GM23338 (cell line): ENCODE results near the gene RICTOR. TPM values are rescaled to one million over a fixed set of nuclear protein-coding genes. Genes with fewer than 3 reads are reported as not detected.

Source experiments
- ATAC-seq: fragments of 200-7000 bp; cut with Tn5 transposase; 3 replicates; pipeline ENCODE4 v1.9.1; 2020
- DNase-seq: peaks from one replicate; pipeline ENCODE4 v3.0.0-alpha.2; 2015; ENCODE audit warnings: low spot score
- H2AFZ ChIP-seq: fragments of 200-600 bp; sonication (generic); 2 replicates; pipeline ENCODE4 v1.8.0; 2016; ENCODE audit warnings: antibody characterized with exemption, mild to moderate bottlenecking, moderate library complexity
- H3F3A ChIP-seq: fragments of 200-600 bp; sonication (generic); replicated peaks from 2 replicates; pipeline ENCODE4 v1.8.0; 2017; ENCODE audit warnings: antibody characterized with exemption, mixed run types, low read depth
- H3K27ac ChIP-seq: fragments of 200-600 bp; sonication (generic); 2 replicates; pipeline ENCODE4 v1.6.1; 2016; ENCODE audit warnings: low read depth
- H3K27me3 ChIP-seq: fragments of 200-600 bp; sonication (generic); 2 replicates; pipeline ENCODE4 v1.8.0; 2016; ENCODE audit warnings: mild to moderate bottlenecking, mixed run types, moderate library complexity; ENCODE audit not compliant: insufficient read depth
- H3K36me3 ChIP-seq: fragments of 200-600 bp; sonication (generic); 2 replicates; pipeline ENCODE4 v1.8.0; 2016; ENCODE audit warnings: mild to moderate bottlenecking; ENCODE audit not compliant: insufficient read depth
- H3K4me1 ChIP-seq: fragments of 200-600 bp; sonication (generic); 2 replicates; pipeline ENCODE4 v1.8.0; 2016; ENCODE audit warnings: mild to moderate bottlenecking, moderate library complexity; ENCODE audit not compliant: insufficient read depth
- H3K4me2 ChIP-seq: fragments of 200-600 bp; sonication (generic); 2 replicates; pipeline ENCODE4 v1.7.1; 2017; ENCODE audit warnings: mixed run types
- H3K4me3 ChIP-seq: fragments of 200-600 bp; sonication (generic); 2 replicates; pipeline ENCODE4 v1.6.1; 2016; ENCODE audit warnings: mixed run types
- H3K79me2 ChIP-seq: fragments of 200-600 bp; sonication (generic); replicated peaks from 2 replicates; pipeline ENCODE4 v1.8.0; 2017; ENCODE audit warnings: mild to moderate bottlenecking; ENCODE audit not compliant: insufficient read depth
- H3K9me2 ChIP-seq: fragments of 200-600 bp; sonication (generic); 2 replicates; pipeline ENCODE4 v1.8.0; 2017; ENCODE audit not compliant: insufficient read depth
- H4K20me1 ChIP-seq: fragments of 200-600 bp; sonication (generic); replicated peaks from 2 replicates; pipeline ENCODE4 v1.8.0; 2017; ENCODE audit warnings: mild to moderate bottlenecking; ENCODE audit not compliant: insufficient read depth
- H3K27ac Mint-ChIP-seq: 2 replicates; pipeline ENCODE4 v1.8.0; 2020; ENCODE audit warnings: inconsistent platforms, mild to moderate bottlenecking, moderate library complexity, mixed read lengths
- H3K27me3 Mint-ChIP-seq: 3 replicates; pipeline ENCODE4 v1.8.0; 2022; ENCODE audit warnings: low read depth, mild to moderate bottlenecking, moderate library complexity, mixed read lengths, inconsistent platforms; ENCODE audit not compliant: insufficient read depth, poor library complexity
- H3K36me3 Mint-ChIP-seq: 3 replicates; pipeline ENCODE4 v1.8.0; 2021; ENCODE audit warnings: low read depth, mild to moderate bottlenecking, inconsistent platforms, moderate library complexity, mixed read lengths
- H3K4me1 Mint-ChIP-seq: 3 replicates; pipeline ENCODE4 v1.8.0; 2020; ENCODE audit warnings: mild to moderate bottlenecking, inconsistent platforms, mixed read lengths
- H3K4me3 Mint-ChIP-seq: 3 replicates; pipeline ENCODE4 v1.8.0; 2021; ENCODE audit warnings: moderate library complexity, mild to moderate bottlenecking, inconsistent platforms, mixed read lengths
- H3K9me3 Mint-ChIP-seq: 3 replicates; pipeline ENCODE4 v1.8.0; 2020; ENCODE audit warnings: moderate library complexity, mild to moderate bottlenecking, inconsistent platforms, mixed read lengths
- CREB1 ChIP-seq: fragments of 250-450 bp; sonication (Bioruptor Pico); IDR thresholded peaks from 2 replicates; pipeline ENCODE4 v1.5.0; 2020; ENCODE audit warnings: low read depth, mild to moderate bottlenecking, moderate library complexity
- EZH2 ChIP-seq: fragments of 200-600 bp; sonication (generic); IDR thresholded peaks from one replicate; pipeline ENCODE4 v1.8.0; 2017; ENCODE audit warnings: antibody characterized with exemption, mild to moderate bottlenecking, low read depth; ENCODE audit not compliant: unreplicated experiment
- POLR2AphosphoS5 ChIP-seq: IDR thresholded peaks from 2 replicates; pipeline ENCODE4 v1.6.1; 2016; ENCODE audit warnings: antibody characterized with exemption, low read depth
- ZNF331 ChIP-seq: fragments of 250-450 bp; sonication (Bioruptor Pico); IDR thresholded peaks from 2 replicates; pipeline ENCODE4 v1.5.0; 2020; ENCODE audit warnings: low read depth, mild to moderate bottlenecking, moderate library complexity
- long read RNA-seq: library from polyadenylated mRNA; unstranded; transcript quantifications from one replicate; pipeline ENCODE4 v2.0.0, GENCODE V29; 2020; ENCODE audit not compliant: unreplicated experiment
- polyA plus RNA-seq: library from polyadenylated mRNA; unstranded; fragments of >200 nt; fragmentation: Nextera tagmentation; extraction: Ambion mirVana; gene quantifications from 2 replicates; pipeline ENCODE4 v1.2.1, GENCODE V29; 2016
- total RNA-seq: library from RNA; depleted of rRNA; stranded (reverse); fragments of >200 nt; shearing (Covaris generic); gene quantifications from 2 replicates; pipeline ENCODE4 v1.2.3, GENCODE V29; 2014; rRNA removed
- TF ChIP-seq, protein P1 (sequence below): IDR thresholded peaks from one replicate; pipeline ENCODE4 v1.6.1; 2018; ENCODE audit warnings: antibody characterized with exemption; ENCODE audit not compliant: unreplicated experiment
- TF ChIP-seq, protein P2 (sequence below), 2 experiments: fragments of 200-600 bp in 1 of 2; sonication (generic) in 1 of 2; conservative IDR thresholded peaks; 2 replicates each; pipeline versions ENCODE4 v1.5.1 to v1.6.1; 2016 to 2017; ENCODE audit warnings: antibody characterized with exemption in 2 of 2, low read depth in 2 of 2, mild to moderate bottlenecking in 2 of 2, moderate library complexity in 1 of 2

RICTOR gene, protein sequence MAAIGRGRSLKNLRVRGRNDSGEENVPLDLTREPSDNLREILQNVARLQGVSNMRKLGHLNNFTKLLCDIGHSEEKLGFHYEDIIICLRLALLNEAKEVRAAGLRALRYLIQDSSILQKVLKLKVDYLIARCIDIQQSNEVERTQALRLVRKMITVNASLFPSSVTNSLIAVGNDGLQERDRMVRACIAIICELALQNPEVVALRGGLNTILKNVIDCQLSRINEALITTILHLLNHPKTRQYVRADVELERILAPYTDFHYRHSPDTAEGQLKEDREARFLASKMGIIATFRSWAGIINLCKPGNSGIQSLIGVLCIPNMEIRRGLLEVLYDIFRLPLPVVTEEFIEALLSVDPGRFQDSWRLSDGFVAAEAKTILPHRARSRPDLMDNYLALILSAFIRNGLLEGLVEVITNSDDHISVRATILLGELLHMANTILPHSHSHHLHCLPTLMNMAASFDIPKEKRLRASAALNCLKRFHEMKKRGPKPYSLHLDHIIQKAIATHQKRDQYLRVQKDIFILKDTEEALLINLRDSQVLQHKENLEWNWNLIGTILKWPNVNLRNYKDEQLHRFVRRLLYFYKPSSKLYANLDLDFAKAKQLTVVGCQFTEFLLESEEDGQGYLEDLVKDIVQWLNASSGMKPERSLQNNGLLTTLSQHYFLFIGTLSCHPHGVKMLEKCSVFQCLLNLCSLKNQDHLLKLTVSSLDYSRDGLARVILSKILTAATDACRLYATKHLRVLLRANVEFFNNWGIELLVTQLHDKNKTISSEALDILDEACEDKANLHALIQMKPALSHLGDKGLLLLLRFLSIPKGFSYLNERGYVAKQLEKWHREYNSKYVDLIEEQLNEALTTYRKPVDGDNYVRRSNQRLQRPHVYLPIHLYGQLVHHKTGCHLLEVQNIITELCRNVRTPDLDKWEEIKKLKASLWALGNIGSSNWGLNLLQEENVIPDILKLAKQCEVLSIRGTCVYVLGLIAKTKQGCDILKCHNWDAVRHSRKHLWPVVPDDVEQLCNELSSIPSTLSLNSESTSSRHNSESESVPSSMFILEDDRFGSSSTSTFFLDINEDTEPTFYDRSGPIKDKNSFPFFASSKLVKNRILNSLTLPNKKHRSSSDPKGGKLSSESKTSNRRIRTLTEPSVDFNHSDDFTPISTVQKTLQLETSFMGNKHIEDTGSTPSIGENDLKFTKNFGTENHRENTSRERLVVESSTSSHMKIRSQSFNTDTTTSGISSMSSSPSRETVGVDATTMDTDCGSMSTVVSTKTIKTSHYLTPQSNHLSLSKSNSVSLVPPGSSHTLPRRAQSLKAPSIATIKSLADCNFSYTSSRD (N-terminal part only)
- total RNA-seq (27.4 and 30.2 TPM in 2 replicates), polyA plus RNA-seq (7.0 and 9.9 TPM in 2 replicates)
- long read RNA-seq, partial matches to known transcripts = 1 of 1 reads
- long read RNA-seq, other reads (novel, unspliced or antisense) = 0 of 1 reads

DNA sequence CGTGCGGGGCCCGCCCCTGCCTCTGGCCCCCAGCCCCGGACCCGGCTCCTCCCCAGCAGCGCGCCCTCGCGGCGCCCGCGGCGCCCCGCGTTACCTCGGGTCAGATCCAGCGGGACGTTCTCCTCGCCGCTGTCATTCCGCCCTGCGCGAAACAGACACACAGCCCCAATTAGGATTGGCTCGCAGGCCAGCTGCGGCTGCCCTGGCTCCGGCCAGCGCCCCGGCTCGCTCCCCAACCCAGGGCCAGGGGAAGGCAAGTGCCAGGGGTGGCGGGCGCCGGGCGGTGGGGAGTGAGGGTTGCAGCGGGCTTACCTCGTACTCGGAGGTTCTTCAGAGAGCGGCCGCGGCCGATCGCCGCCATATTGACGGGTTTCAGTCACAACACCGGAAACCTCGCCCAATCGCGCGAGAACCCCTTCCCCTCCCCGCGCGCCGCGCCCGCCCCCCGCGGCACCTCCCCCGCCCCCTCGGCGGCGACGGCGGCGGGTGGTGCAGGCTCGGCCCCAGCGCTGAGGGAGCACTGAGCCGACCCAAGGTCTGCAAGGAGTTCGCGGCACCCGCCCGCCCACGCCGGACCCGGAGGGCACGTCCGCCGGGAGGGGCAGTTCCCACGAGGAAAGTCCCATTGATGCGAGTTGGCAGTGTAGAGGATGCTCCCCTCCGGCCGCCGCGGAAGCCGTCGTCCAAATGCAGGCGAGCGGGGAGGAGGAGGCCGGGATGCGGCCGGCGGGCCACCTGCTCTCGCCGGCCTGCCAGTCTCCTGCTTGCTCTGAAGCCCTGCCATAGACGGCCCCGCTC lies at the start of gene RICTOR:
RICTOR (minus strand) TSS at position 383 of the 798 bp plus-strand sequence; CDS start at position 361, 22 bp downstream.
- Mint-ChIP-seq H3K27ac (peak within 1 kb of the TSS; percentile 98), H3K4me3 (peak within 1 kb of the TSS; percentile 98), H3K36me3 (no peaks in the 10 kb centered on the region; the same call in 2 of the 3 replicates), H3K9me3 (0 out of 3 replicates have a peak, but pooled peaks cover 4% of the 10 kb centered on the region), H3K4me1 (peaks cover 34% of the 10 kb centered on the region), H3K27me3 (peaks cover 6% of the 10 kb centered on the region)
- H3K4me3 ChIP-seq = peak within 1 kb of the TSS; percentile 79
- peak within 1 kb of the TSS; percentile 75 for H2AFZ ChIP-seq
- H3K9me2 ChIP-seq = no peaks in the 10 kb centered on the region
- no peaks in the 10 kb centered on the region for H3F3A ChIP-seq
- H3K27me3 ChIP-seq = no peaks in the 10 kb centered on the region
- TF ChIP-seq CREB1 (CRISPR knock-in tag) (0 out of 2 replicates have a peak, but pooled peaks have one; percentile 2), POLR2AphosphoS5 (peak; percentile 82)
- TF ChIP-seq, protein P1, sequence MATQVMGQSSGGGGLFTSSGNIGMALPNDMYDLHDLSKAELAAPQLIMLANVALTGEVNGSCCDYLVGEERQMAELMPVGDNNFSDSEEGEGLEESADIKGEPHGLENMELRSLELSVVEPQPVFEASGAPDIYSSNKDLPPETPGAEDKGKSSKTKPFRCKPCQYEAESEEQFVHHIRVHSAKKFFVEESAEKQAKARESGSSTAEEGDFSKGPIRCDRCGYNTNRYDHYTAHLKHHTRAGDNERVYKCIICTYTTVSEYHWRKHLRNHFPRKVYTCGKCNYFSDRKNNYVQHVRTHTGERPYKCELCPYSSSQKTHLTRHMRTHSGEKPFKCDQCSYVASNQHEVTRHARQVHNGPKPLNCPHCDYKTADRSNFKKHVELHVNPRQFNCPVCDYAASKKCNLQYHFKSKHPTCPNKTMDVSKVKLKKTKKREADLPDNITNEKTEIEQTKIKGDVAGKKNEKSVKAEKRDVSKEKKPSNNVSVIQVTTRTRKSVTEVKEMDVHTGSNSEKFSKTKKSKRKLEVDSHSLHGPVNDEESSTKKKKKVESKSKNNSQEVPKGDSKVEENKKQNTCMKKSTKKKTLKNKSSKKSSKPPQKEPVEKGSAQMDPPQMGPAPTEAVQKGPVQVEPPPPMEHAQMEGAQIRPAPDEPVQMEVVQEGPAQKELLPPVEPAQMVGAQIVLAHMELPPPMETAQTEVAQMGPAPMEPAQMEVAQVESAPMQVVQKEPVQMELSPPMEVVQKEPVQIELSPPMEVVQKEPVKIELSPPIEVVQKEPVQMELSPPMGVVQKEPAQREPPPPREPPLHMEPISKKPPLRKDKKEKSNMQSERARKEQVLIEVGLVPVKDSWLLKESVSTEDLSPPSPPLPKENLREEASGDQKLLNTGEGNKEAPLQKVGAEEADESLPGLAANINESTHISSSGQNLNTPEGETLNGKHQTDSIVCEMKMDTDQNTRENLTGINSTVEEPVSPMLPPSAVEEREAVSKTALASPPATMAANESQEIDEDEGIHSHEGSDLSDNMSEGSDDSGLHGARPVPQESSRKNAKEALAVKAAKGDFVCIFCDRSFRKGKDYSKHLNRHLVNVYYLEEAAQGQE = no peak
- ATAC-seq = peak; percentile 80
- H3K36me3 ChIP-seq = no peaks in the 10 kb centered on the region
- peak within 1 kb of the TSS; percentile 93 for H3K4me2 ChIP-seq
- peak within 1 kb of the TSS; percentile 97 for H3K27ac ChIP-seq
- DNase-seq = peak; percentile 89
- H3K79me2 ChIP-seq = peaks cover 41% of the 10 kb centered on the region
- peaks cover 31% of the 10 kb centered on the region for H3K4me1 ChIP-seq
- H4K20me1 ChIP-seq = 0 out of 2 replicates have a peak, but pooled peaks cover 2% of the 10 kb centered on the region

DNA sequence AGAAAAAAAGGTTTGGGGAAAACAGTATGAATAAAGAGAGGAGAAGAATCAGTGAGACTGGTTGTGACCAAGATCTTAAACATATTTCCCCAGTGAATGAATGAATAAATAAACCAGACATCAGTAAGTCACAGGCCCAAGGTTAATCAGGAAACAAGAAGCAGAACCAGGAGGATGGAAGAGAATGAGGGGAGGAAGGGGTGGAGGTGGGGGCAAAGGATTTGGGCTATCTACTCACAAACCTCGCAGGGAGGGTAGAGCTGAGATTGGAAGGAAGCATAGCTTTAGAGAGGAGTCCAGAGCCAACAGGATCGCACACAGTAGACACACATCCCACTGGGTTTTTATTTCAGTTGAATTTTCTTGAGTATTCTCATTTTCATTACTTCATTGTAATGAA lies 47.7 kb upstream of the RICTOR start:
- no peaks in the 10 kb centered on the region for H3K4me1 ChIP-seq
- Mint-ChIP-seq H3K36me3 (no peaks in the 10 kb centered on the region), H3K4me3 (no peak overlapping the region), H3K9me3 (no peaks in the 10 kb centered on the region), H3K4me1 (no peaks in the 10 kb centered on the region), H3K27me3 (no peaks in the 10 kb centered on the region), H3K27ac (no peak overlapping the region)
- no peaks in the 10 kb centered on the region for H3K9me2 ChIP-seq
- no peaks in the 10 kb centered on the region for H4K20me1 ChIP-seq
- DNase-seq (no peak), ATAC-seq (no peak)
- no peaks in the 10 kb centered on the region for H3F3A ChIP-seq
- H3K27ac ChIP-seq = no peak overlapping the region
- H3K36me3 ChIP-seq = no peaks in the 10 kb centered on the region
- peak overlapping the region; percentile 35; the same call in 1 of the 2 replicates for H2AFZ ChIP-seq
- H3K4me2 ChIP-seq = no peak overlapping the region
- H3K79me2 ChIP-seq = no peaks in the 10 kb centered on the region
- H3K4me3 ChIP-seq = no peak overlapping the region
- H3K27me3 ChIP-seq = no peaks in the 10 kb centered on the region
- TF ChIP-seq, protein P1 = no peak
- TF ChIP-seq ZNF331 (CRISPR knock-in tag) = no peak
- TF ChIP-seq, protein P2, sequence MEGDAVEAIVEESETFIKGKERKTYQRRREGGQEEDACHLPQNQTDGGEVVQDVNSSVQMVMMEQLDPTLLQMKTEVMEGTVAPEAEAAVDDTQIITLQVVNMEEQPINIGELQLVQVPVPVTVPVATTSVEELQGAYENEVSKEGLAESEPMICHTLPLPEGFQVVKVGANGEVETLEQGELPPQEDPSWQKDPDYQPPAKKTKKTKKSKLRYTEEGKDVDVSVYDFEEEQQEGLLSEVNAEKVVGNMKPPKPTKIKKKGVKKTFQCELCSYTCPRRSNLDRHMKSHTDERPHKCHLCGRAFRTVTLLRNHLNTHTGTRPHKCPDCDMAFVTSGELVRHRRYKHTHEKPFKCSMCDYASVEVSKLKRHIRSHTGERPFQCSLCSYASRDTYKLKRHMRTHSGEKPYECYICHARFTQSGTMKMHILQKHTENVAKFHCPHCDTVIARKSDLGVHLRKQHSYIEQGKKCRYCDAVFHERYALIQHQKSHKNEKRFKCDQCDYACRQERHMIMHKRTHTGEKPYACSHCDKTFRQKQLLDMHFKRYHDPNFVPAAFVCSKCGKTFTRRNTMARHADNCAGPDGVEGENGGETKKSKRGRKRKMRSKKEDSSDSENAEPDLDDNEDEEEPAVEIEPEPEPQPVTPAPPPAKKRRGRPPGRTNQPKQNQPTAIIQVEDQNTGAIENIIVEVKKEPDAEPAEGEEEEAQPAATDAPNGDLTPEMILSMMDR (conservative IDR thresholded peaks at IDR 0.05; ENCODE audit: low read depth in 2 of 2) = no peak
- no peak for TF ChIP-seq EZH2
